Mesothelial cell of epicardium (in vitro differentiated cells): Measurements from ENCODE around the gene EEF1AKMT4. TPM values are rescaled to one million over a fixed set of nuclear protein-coding genes. Genes with fewer than 3 reads are reported as not detected.

Source experiments
- DNase-seq, 2 experiments: peaks; one replicate each; pipeline ENCODE4 v3.0.0; 2021; ENCODE audit warnings: low spot score in 2 of 2; ENCODE audit not compliant: unreplicated experiment in 2 of 2
- H3K27ac Mint-ChIP-seq: 2 replicates; pipeline ENCODE4 v1.8.0; 2021; ENCODE audit warnings: mixed read lengths
- H3K27me3 Mint-ChIP-seq: 2 replicates; pipeline ENCODE4 v1.8.0; 2021; ENCODE audit warnings: low read depth, mixed read lengths
- H3K36me3 Mint-ChIP-seq: 2 replicates; pipeline ENCODE4 v1.8.0; 2021; ENCODE audit warnings: mixed read lengths
- H3K4me1 Mint-ChIP-seq: 2 replicates; pipeline ENCODE4 v1.8.0; 2021; ENCODE audit warnings: mixed read lengths
- H3K4me3 Mint-ChIP-seq: 2 replicates; pipeline ENCODE4 v1.8.0; 2021; ENCODE audit warnings: mild to moderate bottlenecking, moderate library complexity, mixed read lengths
- H3K9me3 Mint-ChIP-seq: 2 replicates; pipeline ENCODE4 v1.8.0; 2021; ENCODE audit warnings: mixed read lengths
- total RNA-seq: library from RNA; stranded (reverse); gene quantifications from 3 replicates; pipeline ENCODE4 v1.2.1, GENCODE V29; 2021
- TF ChIP-seq, protein P1 (sequence below): fragments of 200-600 bp; sonication (generic); IDR thresholded peaks from one replicate; pipeline ENCODE4 v1.5.0; 2021; ENCODE audit warnings: antibody characterized with exemption; ENCODE audit not compliant: unreplicated experiment

EEF1AKMT4 gene
- total RNA-seq, 1 donor from 2014 or later: 4.9 TPM

DNA sequence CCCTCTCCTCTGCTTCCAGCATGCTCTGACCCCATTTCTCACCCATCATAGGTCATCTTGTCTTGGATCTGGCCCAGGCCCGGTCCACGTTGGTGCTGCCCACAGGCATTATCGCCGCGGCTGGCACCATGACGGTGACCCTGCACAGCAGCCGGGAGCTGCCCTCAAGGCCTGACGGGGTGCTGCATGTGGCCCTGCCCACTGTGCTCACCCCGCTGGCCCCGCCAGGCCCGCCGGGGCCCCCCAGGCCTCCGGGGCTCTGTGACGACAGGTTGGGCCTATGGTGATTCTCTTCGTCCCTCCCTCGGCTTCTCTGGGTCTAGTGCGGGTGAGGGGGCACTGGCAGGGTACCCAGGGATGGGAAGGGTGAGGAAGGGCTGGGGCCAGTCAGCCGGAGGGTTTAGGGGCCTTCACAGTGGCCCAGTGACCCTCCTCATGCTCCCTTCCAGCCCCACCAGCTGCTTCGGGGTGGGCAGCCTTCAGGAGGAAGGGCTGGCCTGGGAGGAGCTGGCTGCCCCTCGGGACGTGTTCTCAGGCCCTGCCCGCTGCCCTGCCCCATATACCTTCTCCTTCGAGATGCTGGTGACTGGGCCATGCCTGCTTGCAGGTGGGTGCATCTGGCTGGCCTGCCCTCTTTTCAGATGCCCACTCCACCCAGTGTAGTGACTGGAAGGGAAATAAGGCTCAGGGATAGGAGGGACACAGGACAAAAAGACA is 16.2 kb upstream of the EEF1AKMT4 start:
- H3K36me3 Mint-ChIP-seq: no peaks in the 10 kb centered on the region
- no peak overlapping the region for H3K27ac Mint-ChIP-seq
- DNase-seq: no peak
- H3K9me3 Mint-ChIP-seq: no peaks in the 10 kb centered on the region
- TF ChIP-seq, protein P1, sequence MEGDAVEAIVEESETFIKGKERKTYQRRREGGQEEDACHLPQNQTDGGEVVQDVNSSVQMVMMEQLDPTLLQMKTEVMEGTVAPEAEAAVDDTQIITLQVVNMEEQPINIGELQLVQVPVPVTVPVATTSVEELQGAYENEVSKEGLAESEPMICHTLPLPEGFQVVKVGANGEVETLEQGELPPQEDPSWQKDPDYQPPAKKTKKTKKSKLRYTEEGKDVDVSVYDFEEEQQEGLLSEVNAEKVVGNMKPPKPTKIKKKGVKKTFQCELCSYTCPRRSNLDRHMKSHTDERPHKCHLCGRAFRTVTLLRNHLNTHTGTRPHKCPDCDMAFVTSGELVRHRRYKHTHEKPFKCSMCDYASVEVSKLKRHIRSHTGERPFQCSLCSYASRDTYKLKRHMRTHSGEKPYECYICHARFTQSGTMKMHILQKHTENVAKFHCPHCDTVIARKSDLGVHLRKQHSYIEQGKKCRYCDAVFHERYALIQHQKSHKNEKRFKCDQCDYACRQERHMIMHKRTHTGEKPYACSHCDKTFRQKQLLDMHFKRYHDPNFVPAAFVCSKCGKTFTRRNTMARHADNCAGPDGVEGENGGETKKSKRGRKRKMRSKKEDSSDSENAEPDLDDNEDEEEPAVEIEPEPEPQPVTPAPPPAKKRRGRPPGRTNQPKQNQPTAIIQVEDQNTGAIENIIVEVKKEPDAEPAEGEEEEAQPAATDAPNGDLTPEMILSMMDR: no peak
- H3K4me1 Mint-ChIP-seq: peaks cover 9% of the 10 kb centered on the region
- peaks cover 76% of the 10 kb centered on the region for H3K27me3 Mint-ChIP-seq
- H3K4me3 Mint-ChIP-seq: no peak overlapping the region

DNA sequence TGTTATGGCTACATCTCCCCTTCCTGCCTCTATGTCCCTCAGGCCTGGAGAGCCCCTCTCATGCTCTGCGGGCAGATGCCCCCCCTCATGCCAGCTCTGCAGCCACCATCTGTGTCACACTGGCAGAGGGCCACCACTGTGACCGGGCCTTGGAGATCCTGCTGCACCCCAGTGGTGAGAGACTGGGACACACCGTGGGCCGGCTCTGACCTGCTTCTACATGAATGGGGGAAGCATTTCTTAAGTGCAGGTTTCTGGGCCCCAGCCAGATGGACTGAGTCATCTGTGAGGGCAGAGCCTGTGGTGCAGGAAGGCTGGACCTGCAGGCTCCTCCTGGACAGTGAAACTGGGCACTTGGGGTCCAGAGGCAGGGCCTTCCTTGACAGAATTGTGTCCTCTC is 15.2 kb upstream of the EEF1AKMT4 start:
- TF ChIP-seq, protein P1: no peak
- no peak for DNase-seq
- no peaks in the 10 kb centered on the region for H3K36me3 Mint-ChIP-seq
- H3K4me1 Mint-ChIP-seq: peaks cover 7% of the 10 kb centered on the region
- no peak overlapping the region for H3K27ac Mint-ChIP-seq
- no peak overlapping the region for H3K4me3 Mint-ChIP-seq
- peaks cover 67% of the 10 kb centered on the region for H3K27me3 Mint-ChIP-seq
- H3K9me3 Mint-ChIP-seq: no peaks in the 10 kb centered on the region

DNA sequence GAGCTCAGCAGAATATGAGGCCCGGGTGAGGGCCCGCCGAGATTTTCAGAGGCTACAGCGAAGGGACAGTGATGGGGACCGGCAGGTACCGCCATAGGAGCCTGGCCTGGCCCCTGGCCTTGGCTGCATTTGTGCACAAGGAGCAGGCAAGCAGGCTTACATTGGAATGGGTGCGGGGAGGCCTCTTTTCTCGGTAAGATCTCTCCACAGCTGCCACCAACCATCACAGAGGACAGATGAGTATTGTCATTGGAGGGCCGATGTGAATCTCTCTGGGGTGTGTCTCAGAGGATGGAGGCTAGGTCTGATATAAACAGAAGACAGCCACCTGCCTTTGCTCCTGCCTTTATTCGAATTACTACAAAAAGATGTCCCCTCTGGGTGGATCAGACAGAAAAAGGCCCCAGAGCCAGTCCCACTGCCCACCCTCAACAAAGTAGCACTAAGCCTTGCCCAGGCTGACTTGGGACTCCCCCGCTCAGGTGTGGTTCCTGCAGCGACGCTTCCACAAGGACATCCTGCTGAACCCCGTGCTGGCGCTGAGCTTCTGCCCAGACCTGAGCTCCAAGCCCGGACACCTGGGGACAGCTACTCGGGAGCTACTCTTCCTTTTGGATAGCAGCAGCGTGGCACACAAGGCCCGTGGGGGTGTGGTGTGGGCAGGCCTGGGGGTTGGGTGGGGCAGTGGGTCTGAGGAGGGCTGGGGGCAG is 14.6 kb upstream of the EEF1AKMT4 start:
- DNase-seq: no peak
- Mint-ChIP-seq H3K27ac (no peak overlapping the region), H3K27me3 (peaks cover 64% of the 10 kb centered on the region), H3K4me1 (peaks cover 7% of the 10 kb centered on the region), H3K9me3 (no peaks in the 10 kb centered on the region), H3K36me3 (no peaks in the 10 kb centered on the region), H3K4me3 (no peak overlapping the region)
- TF ChIP-seq, protein P1: no peak

DNA sequence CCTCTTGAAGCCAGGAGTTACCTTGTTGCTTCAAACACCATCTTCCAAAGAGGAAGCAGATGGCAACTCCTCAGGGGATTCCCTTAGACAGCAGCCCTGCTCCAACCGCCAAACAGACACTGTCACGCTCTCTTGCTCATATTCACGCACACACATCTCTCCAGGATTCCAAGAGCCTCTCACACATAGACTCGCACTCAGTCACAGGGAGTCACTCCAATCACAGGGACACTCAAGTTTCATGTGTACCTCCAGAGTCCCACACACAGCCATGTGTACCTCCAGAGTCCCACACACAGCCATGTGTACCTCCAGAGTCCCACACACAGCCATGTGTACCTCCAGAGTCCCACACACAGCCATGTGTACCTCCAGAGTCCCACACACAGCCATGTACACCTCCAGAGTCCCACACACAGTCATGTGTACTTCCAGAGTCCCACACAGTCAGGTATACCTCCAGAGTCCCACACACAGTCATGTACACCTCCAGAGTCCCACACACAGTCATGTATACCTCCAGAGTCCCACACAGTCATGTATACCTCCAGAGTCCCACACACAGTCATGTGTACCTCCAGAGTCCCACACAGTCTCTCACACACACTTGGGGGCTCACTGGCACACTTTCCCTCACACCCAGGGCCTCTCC is 14.0 kb upstream of the EEF1AKMT4 start:
- DNase-seq: no peak

DNA sequence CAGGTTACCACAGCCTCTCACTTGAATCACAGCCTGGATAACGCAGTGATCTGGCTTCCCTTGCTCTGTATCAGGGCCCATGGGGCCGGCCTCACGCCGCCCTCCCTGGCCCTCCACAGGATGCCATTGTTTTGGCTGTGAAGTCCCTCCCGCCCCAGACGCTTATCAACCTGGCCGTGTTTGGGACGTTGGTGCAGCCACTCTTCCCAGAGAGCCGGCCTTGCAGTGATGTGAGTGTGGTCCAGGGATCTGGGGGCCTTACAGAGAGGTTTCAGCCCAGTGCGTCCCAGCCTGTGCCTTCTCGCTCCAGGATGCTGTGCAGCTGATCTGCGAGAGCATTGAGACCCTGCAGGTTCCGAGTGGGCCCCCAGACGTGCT is 13.4 kb upstream of the EEF1AKMT4 start:
- Mint-ChIP-seq H3K27me3 (peaks cover 61% of the 10 kb centered on the region), H3K4me1 (peaks cover 5% of the 10 kb centered on the region), H3K36me3 (no peaks in the 10 kb centered on the region), H3K27ac (no peak overlapping the region), H3K9me3 (no peaks in the 10 kb centered on the region), H3K4me3 (no peak overlapping the region)
- TF ChIP-seq, protein P1: no peak
- no peak for DNase-seq

More for the DNA sequence above, 14.0 kb upstream of the EEF1AKMT4 start:
- TF ChIP-seq, protein P1: no peak
- Mint-ChIP-seq H3K9me3 (no peaks in the 10 kb centered on the region), H3K27ac (no peak overlapping the region), H3K27me3 (peaks cover 64% of the 10 kb centered on the region), H3K36me3 (no peaks in the 10 kb centered on the region), H3K4me3 (no peak overlapping the region), H3K4me1 (peaks cover 7% of the 10 kb centered on the region)
